OCI-LY3 (cell line): ENCODE data around the gene EPHA1.

Source experiments
- H2AFZ ChIP-seq: fragments of 200-600, 300-600 bp; shearing (Covaris generic); 2 replicates; pipeline ENCODE4 v1.6.0; 2014; ENCODE audit warnings: antibody characterized with exemption, low read depth, low read length
- H3K27ac ChIP-seq: fragments of 200-600, 300-600 bp; sonication (generic); 2 replicates; pipeline ENCODE4 v1.5.1; 2014; ENCODE audit warnings: mild to moderate bottlenecking, low read length, moderate library complexity, mixed read lengths
- H3K27me3 ChIP-seq: fragments of 200-600, 300-600 bp; sonication (generic); 2 replicates; pipeline ENCODE4 v1.6.1; 2014; ENCODE audit warnings: low read depth, low read length, mixed read lengths
- H3K36me3 ChIP-seq: fragments of 200-600, 300-600 bp; sonication (generic); replicated peaks from 2 replicates; pipeline ENCODE3; 2014; ENCODE audit warnings: low read depth, low read length, mixed read lengths
- H3K4me1 ChIP-seq: fragments of 300-600, 200-600 bp; sonication (generic); 2 replicates; pipeline ENCODE4 v1.6.1; 2014; ENCODE audit warnings: low read length, mixed read lengths
- H3K4me2 ChIP-seq: fragments of 200-600, 300-600 bp; sonication (generic); 2 replicates; pipeline ENCODE4 v1.6.1; 2014; ENCODE audit warnings: low read length, mixed read lengths
- H3K4me3 ChIP-seq: fragments of 300-600, 200-600 bp; sonication (generic); 2 replicates; pipeline ENCODE4 v1.5.1; 2014; ENCODE audit warnings: antibody characterized with exemption, mild to moderate bottlenecking, low read length, moderate library complexity
- H3K79me2 ChIP-seq: fragments of 300-600, 200-600 bp; shearing (Covaris generic); 2 replicates; pipeline ENCODE4 v1.6.1; 2014; ENCODE audit warnings: mild to moderate bottlenecking, low read length, mixed read lengths
- H3K9ac ChIP-seq: fragments of 300-600, 200-600 bp; shearing (Covaris generic); 2 replicates; pipeline ENCODE4 v1.6.0; 2014; ENCODE audit warnings: mild to moderate bottlenecking, low read length, moderate library complexity
- H3K9me3 ChIP-seq: fragments of 200-600, 300-600 bp; shearing (Covaris generic); 2 replicates; pipeline ENCODE4 v1.6.1; 2014; ENCODE audit warnings: low read length, mixed read lengths; ENCODE audit not compliant: insufficient read depth
- H4K20me1 ChIP-seq: fragments of 200-600, 300-600 bp; sonication (generic); 2 replicates; pipeline ENCODE4 v1.6.1; 2016; ENCODE audit warnings: low read length, mixed read lengths; ENCODE audit not compliant: insufficient read depth
- CTCF ChIP-seq: fragments of 200-600, 300-600 bp; sonication (generic); IDR thresholded peaks from 2 replicates; pipeline ENCODE4 v1.5.1; 2014; ENCODE audit warnings: antibody characterized with exemption, low read length, low read depth
- EZH2phosphoT487 ChIP-seq: fragments of 200-600 bp; shearing (Covaris generic); IDR thresholded peaks from 2 replicates; pipeline ENCODE4 v1.6.1; 2018; ENCODE audit warnings: antibody characterized with exemption, mixed run types, low read depth

EPHA1 gene

DNA sequence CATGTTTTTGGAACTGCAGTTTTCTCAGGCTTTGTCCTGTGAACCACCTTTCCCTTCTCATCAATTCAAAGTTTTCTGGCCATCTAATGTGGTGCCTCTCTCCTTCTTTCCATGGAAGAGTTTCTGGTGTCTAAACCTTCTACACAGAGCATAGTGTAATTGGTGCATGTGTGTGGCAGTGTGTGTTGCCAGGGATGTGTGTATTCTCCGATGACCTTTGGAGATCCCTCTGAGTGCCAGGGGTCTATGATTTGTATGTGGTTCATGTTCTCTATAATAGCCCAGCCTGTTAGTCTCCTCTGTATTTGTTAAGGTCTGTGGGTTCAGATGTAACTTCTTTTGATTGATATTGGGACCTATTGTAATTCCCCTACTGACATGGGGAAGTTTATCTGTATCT lies 36.1 kb upstream of the EPHA1 start:
- Histone ChIP-seq H3K9me3 (no peaks in the 10 kb centered on the region), H3K27ac (no peak overlapping the region), H2AFZ (no peak overlapping the region), H3K4me2 (no peak overlapping the region), H3K9ac (no peak overlapping the region), H3K4me1 (no peaks in the 10 kb centered on the region), H3K27me3 (peaks cover 60% of the 10 kb centered on the region), H3K36me3 (no peaks in the 10 kb centered on the region), H3K79me2 (no peaks in the 10 kb centered on the region), H4K20me1 (no peaks in the 10 kb centered on the region), H3K4me3 (no peak overlapping the region)
- TF ChIP-seq EZH2phosphoT487 (no peak), CTCF (no peak)

DNA sequence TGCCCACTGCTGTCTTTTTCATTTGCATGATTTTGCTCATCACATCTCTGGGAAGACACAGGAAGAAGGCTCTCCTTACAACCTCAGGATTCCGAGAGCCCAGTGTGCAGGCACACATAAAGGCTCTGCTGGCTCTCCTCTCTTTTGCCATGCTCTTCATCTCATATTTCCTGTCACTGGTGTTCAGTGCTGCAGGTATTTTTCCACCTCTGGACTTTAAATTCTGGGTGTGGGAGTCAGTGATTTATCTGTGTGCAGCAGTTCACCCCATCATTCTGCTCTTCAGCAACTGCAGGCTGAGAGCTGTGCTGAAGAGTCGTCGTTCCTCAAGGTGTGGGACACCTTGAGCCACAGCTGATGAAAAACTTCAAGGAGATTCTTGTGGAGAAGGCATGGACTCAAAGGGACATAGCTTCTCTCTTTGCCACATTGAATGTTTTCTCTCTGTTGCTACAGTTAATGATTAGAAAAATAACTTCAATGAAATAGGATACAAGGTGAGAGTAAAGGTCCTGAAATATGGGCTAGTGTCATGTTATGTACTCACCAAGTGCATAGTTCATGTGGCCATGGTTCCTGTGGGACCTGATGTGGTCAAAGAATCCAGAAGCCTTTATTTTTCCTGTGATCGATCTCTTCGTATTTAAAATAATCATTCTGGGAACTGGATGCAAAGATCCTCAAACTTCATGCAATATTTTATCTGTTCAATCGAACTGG lies 35.6 kb upstream of the EPHA1 start:
- Histone ChIP-seq H3K9me3 (no peaks in the 10 kb centered on the region), H3K4me2 (no peak overlapping the region), H3K27me3 (peaks cover 61% of the 10 kb centered on the region), H3K4me1 (no peaks in the 10 kb centered on the region), H3K27ac (no peak overlapping the region), H3K36me3 (no peaks in the 10 kb centered on the region), H3K9ac (no peak overlapping the region), H4K20me1 (no peaks in the 10 kb centered on the region), H2AFZ (no peak overlapping the region), H3K4me3 (no peak overlapping the region), H3K79me2 (no peaks in the 10 kb centered on the region)
- TF ChIP-seq EZH2phosphoT487 (no peak), CTCF (no peak)

DNA sequence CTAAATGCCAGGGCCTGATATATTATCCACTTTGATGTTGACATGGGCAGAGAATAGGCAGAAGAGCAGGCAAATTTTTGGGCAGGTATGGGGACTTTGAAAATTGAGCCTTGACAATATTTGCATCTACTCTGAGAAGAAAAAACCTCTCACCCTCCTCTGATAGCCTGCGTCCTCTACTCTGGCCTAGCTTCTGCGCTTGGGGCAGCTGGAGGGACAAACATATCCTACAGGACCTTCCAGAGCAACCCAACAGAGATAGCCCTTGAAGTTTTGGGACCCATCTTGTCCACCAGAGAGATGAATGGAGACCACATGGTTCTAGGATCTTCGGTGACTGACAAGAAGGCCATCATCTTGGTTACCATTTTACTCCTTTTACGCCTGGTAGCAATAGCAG lies 34.5 kb upstream of the EPHA1 start, which contains the start of gene TAS2R60:
Gene TAS2R60 (plus strand): TSS at position 301 of the 400 bp plus-strand sequence. CDS start 0 bp downstream, at position 301.
- Histone ChIP-seq H3K9ac (no peak within 1 kb of the TSS), H3K4me3 (no peak within 1 kb of the TSS), H3K79me2 (no peaks in the 10 kb centered on the region), H3K4me2 (no peak within 1 kb of the TSS), H4K20me1 (no peaks in the 10 kb centered on the region), H2AFZ (no peak within 1 kb of the TSS), H3K9me3 (no peaks in the 10 kb centered on the region), H3K36me3 (no peaks in the 10 kb centered on the region), H3K27me3 (peaks cover 61% of the 10 kb centered on the region), H3K27ac (no peak within 1 kb of the TSS), H3K4me1 (no peaks in the 10 kb centered on the region)
- no peak for TF ChIP-seq EZH2phosphoT487
- TF ChIP-seq CTCF, result no peak

GRCh38 chr7:143439866-143440265 lies 31.2 kb upstream of the EPHA1 start:
- H3K36me3 ChIP-seq, result no peaks in the 10 kb centered on the region
- no peaks in the 10 kb centered on the region for H4K20me1 ChIP-seq
- H3K4me3 ChIP-seq, result no peak overlapping the region
- no peak overlapping the region for H3K4me2 ChIP-seq
- H3K27ac ChIP-seq, result no peak overlapping the region
- TF ChIP-seq EZH2phosphoT487 (no peak), CTCF (no peak)
- no peaks in the 10 kb centered on the region for H3K9me3 ChIP-seq
- H3K79me2 ChIP-seq, result no peaks in the 10 kb centered on the region
- H2AFZ ChIP-seq, result no peak overlapping the region
- H3K9ac ChIP-seq, result no peak overlapping the region
- peaks cover 34% of the 10 kb centered on the region for H3K27me3 ChIP-seq
- H3K4me1 ChIP-seq, result peaks cover 19% of the 10 kb centered on the region
